Activated T-cell treated with anti-CD3 and anti-CD28 coated beads, Interleukin-2, amount 50 U/mL, for 4 hours (primary cell): ENCODE results near the gene SEZ6L. TPM values are rescaled to one million over a fixed set of nuclear protein-coding genes. Genes with fewer than 3 reads are reported as not detected.
"Not testable (repeated sequence)": the region's sequence is repeated elsewhere in the genome, so short reads cannot be mapped to it uniquely, and the experiment has no call there.

Experiments
- ATAC-seq, 2 donors: fragments of 200-7000 bp; cut with Tn5 transposase; one replicate each; pipeline ENCODE4 v1.10.0; 2021
- DNase-seq: peaks from one replicate; pipeline ENCODE4 v3.0.0-alpha.2; 2020
- H3K27me3 Mint-ChIP-seq: one replicate; pipeline ENCODE4 v1.8.0; 2021; ENCODE audit warnings: low read depth, mixed read lengths
- H3K36me3 Mint-ChIP-seq: one replicate; pipeline ENCODE4 v1.8.0; 2022; ENCODE audit warnings: mixed read lengths; ENCODE audit not compliant: insufficient read depth
- H3K4me1 Mint-ChIP-seq: one replicate; pipeline ENCODE4 v1.8.0; 2021; ENCODE audit warnings: low read depth, mixed read lengths
- H3K4me3 Mint-ChIP-seq: one replicate; pipeline ENCODE4 v1.8.0; 2021; ENCODE audit warnings: mild to moderate bottlenecking, moderate library complexity, mixed read lengths
- H3K9me3 Mint-ChIP-seq: one replicate; pipeline ENCODE4 v1.8.0; 2021; ENCODE audit warnings: mixed read lengths
- total RNA-seq, 3 donors: library from RNA; stranded (reverse); gene quantifications; one replicate each; pipeline ENCODE4 v1.2.1, GENCODE V29; 2021

SEZ6L gene
- total RNA-seq, 3 donors from 2014 or later, result not detected

DNA sequence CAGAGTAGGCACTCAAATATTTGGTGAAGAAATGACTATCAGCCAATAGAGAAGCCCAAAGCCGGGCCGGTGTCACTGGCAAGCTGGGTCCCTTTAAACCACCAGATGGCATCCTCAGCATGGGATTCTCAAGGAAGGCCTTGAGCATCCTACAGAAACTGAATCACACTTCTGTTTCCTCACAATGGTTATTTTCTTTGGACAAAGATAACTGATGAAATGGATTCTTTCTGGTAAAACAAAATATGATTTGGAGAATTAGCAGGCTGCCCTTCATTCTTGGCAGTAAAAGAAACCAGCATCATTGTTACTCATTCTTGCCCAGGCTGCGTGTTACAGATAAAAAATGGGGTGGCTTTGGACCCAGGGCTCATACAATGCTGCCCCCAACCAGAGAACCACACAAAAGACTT is 229.5 kb downstream of the SEZ6L start:
- ATAC-seq (peak; percentile 63 to 82), DNase-seq (peak; percentile 30)
- Mint-ChIP-seq H3K4me1 (no peaks in the 10 kb centered on the region), H3K9me3 (no peaks in the 10 kb centered on the region), H3K4me3 (no peak overlapping the region), H3K36me3 (no peaks in the 10 kb centered on the region), H3K27me3 (peaks cover 10% of the 10 kb centered on the region)

DNA sequence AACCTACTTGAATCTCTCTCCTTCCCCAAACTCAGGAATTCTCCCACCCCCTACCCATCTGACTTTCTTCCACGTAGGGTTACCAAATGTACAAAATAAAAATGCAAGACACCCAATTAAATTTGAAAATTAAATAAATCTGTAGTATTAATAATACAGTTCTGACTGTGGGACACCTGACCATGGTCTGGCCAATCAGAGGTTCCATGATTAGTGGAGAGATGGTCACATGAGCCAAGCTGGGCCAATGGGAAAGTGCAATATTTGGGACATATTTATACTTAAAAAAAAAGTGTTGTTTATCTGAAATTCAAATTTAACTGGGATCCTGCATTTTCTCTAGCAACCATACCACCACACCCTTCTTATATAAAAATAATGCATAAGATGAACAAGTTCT is 230.0 kb downstream of the SEZ6L start:
- Mint-ChIP-seq H3K9me3 (no peaks in the 10 kb centered on the region), H3K27me3 (peaks cover 9% of the 10 kb centered on the region), H3K36me3 (no peaks in the 10 kb centered on the region), H3K4me3 (no peak overlapping the region), H3K4me1 (peaks cover 2% of the 10 kb centered on the region)
- ATAC-seq (no peak), DNase-seq (no peak)

DNA sequence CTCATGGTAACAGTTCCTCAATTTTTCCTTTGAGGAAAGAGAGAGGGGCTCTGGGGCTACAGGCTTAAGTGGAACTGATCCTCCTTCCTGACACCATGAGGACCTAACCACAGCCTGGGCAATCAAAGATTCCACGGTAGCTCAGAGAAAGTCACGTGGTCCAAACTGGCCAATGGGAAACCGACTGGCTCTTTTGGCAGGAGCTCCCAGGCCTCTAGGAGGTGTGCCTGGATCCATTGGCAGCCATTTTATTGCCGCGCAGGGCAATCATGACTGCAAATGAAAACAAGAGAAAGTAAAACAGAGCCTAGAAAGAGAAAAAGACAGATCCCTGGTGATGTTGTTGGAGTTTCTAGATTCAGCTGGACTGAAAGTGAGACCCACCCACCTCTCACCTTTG is 232.5 kb downstream of the SEZ6L start:
- peaks cover 15% of the 10 kb centered on the region for H3K27me3 Mint-ChIP-seq
- H3K36me3 Mint-ChIP-seq, result no peaks in the 10 kb centered on the region
- H3K9me3 Mint-ChIP-seq, result no peaks in the 10 kb centered on the region
- H3K4me1 Mint-ChIP-seq, result peaks cover 8% of the 10 kb centered on the region
- no peak overlapping the region for H3K4me3 Mint-ChIP-seq
- DNase-seq (no peak), ATAC-seq (no peak)

DNA sequence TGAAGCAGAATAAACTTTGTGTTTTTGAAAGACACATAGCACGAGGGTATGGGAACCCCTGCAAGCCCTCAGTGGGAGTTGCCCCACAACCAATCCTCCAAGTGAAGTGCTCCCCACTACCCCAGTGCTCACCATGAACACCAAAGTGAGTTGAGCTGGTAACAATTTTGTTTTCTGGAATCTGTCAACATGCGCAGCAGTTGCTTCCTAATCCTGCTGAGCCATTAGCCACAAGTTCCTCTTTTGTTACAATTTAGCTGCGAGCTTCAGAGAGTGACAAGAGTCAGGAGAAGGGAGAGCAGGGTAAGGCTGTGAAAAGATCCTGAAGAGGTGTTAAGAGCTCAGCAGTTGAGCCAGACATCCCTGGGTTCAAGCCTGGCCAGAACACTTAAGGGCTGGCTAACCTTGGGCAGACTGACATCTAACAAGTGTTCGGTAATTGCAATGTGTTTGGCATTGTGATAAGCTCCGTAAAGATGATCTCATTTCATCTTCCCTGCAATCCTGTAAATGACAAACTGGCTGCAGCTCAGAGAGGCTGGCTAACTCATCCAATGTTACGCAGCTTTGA is 235.7 kb downstream of the SEZ6L start:
- Mint-ChIP-seq H3K9me3 (no peaks in the 10 kb centered on the region), H3K4me3 (no peak overlapping the region), H3K27me3 (peaks cover 22% of the 10 kb centered on the region), H3K36me3 (no peaks in the 10 kb centered on the region), H3K4me1 (peaks cover 8% of the 10 kb centered on the region)
- ATAC-seq (no peak), DNase-seq (no peak)

DNA sequence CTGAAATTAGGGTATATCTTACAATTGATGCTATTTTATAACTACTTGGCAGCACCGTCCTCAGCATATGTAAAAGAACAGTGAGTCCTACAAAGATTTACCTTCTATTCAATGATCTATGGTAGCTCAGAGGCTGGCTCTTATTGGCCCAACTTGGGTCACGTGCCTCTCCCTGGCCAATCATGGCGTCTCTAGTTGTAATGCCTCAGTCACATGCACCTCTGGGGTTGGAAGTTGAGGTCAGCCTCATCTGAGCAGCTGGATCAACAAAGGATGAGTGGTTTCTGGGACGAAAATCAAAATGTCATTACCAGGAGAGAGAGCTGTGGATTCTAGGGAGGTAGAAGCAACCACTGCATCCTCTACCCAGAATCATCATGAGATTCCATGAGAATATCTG is 236.9 kb downstream of the SEZ6L start:
- DNase-seq, result no peak
- no peaks in the 10 kb centered on the region for H3K36me3 Mint-ChIP-seq

DNA sequence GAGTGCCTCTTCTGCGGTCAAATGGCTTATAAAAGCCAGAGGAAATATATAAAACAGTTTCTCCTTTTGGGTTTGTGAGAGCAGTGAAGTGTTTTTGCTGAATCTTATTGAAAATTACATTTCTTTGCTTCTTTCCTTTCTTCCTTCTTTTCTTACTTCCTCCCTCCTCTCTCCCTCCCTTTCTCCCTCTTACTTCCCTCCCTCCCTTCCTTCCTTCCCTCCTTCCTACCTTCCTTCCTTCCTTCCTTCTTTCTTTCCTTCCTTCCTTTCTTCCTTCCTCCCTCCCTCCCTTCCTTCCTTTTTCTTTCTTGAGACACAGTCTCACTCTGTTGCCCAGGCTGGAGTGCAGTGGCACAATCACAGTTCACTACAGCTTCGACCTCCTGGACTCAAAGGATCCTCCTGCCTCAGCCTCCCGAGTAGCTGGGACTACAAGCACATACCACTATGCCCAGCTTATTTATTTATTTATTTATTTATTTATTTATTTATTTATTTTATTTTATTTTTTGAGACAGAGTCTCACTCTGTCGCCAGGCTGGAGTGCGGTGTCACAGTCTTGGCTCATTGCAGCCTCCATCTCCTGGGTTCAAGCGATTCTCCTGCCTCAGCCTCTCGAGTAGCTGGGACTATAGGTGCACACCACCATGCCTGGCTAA is 239.4 kb downstream of the SEZ6L start:
- not testable (repeated sequence) for DNase-seq, ATAC-seq, H3K9me3 Mint-ChIP-seq, H3K4me1 Mint-ChIP-seq, H3K4me3 Mint-ChIP-seq, H3K36me3 Mint-ChIP-seq
- peaks cover 15% of the 10 kb centered on the region for H3K27me3 Mint-ChIP-seq

More for the DNA sequence above, 236.9 kb downstream of the SEZ6L start:
- Mint-ChIP-seq H3K9me3 (no peaks in the 10 kb centered on the region), H3K4me1 (peaks cover 8% of the 10 kb centered on the region), H3K4me3 (no peak overlapping the region), H3K27me3 (peaks cover 24% of the 10 kb centered on the region)
- no peak for ATAC-seq

DNA sequence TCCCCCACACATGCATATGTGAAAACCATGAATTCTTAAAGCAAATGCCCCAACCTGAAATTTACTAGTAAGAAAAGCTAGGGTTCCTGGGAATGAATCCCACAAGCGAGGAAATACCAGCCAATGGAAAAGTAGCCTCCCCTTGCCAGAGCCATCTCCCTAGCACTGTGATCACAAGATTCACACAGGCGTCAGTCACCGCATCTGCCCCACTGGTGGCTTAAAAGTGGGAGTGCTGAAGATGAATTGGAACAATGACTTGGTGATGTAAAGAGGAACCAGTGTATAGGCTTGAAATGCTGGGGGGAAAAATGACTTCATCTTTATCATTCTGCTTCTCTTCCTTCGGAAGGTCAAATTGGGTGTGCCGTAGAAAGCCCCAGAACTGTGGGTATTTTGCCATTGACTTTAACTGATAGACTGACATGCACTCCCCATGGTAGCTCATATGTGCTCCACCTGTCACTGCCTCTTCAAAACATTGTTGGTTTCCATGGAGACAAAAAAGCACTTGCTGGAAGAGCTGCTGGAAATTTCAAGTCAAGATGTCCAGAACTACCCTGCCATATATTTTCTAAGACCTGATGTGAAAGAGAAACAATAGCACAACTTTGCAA is 240.6 kb downstream of the SEZ6L start:
- Mint-ChIP-seq H3K9me3 (no peaks in the 10 kb centered on the region), H3K4me1 (peaks cover under 1% of the 10 kb centered on the region), H3K36me3 (no peaks in the 10 kb centered on the region), H3K27me3 (peaks cover 15% of the 10 kb centered on the region), H3K4me3 (no peak overlapping the region)
- ATAC-seq (no peak), DNase-seq (no peak)

DNA sequence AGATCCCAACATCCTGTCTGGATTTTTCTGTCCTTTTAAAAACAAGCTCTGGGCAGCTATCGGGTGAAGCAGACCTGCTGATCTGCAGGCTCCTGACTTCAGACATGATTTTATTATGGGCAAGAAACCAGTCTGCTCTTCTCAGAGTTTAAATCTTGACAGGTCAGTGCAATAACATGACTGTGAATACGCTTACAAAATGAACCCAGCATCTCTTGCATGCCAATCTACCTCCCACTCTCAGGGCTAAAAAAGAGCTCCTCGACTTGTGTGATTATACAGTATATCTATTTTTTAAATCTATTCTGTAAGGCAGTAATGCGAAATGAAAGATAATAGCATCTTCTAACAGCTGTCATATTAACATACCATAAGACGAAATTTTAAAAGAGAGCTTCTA is 241.1 kb downstream of the SEZ6L start:
- Mint-ChIP-seq H3K9me3 (no peaks in the 10 kb centered on the region), H3K4me1 (no peaks in the 10 kb centered on the region), H3K36me3 (no peaks in the 10 kb centered on the region), H3K4me3 (no peak overlapping the region), H3K27me3 (peaks cover 11% of the 10 kb centered on the region)
- DNase-seq (no peak), ATAC-seq (no peak)

DNA sequence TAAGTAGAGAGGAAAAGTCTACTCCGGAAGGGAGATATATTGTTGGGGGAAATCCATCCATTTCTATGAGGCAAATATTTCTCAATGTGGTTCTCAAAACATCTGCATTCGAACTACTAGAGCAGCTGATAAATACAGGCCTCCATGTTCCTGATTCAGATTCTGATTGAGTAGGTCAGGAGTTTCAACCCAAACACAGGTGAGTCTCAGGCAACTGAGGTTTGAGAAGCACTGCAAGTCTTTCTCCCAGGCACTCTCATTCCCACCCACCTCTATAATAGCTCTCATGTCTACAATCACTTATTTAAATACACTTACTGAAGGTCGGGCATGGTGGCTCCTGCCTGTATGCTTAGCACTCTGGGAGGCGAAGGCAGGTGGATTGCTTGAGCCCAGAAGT is 245.1 kb downstream of the SEZ6L start:
- Mint-ChIP-seq H3K27me3 (peaks cover 15% of the 10 kb centered on the region), H3K4me1 (no peaks in the 10 kb centered on the region), H3K4me3 (no peak overlapping the region), H3K36me3 (no peaks in the 10 kb centered on the region), H3K9me3 (no peaks in the 10 kb centered on the region)
- ATAC-seq (peak in 1 of 2 donors; percentile 32), DNase-seq (no peak)

DNA sequence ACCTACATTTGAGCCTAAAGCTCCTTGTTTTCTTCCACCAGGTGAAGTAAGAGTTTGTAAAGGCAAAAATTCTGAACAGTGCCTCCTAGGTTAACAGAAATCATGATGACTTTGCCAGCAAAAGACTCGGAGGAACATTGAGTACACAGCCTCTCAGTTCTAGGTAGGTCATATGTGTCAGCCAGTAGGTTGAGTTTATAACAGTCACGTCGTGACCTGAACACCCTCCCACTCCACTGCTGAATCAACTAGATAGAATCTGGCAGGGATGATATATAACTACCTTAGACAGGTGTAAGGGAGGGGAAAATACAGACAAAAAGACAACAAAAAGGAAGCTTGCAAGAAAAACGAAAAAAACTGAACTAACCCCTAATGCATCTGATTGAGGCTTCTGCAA is 247.0 kb downstream of the SEZ6L start:
- Mint-ChIP-seq H3K27me3 (peaks cover 14% of the 10 kb centered on the region), H3K9me3 (no peaks in the 10 kb centered on the region), H3K36me3 (no peaks in the 10 kb centered on the region), H3K4me1 (no peaks in the 10 kb centered on the region), H3K4me3 (no peak overlapping the region)
- no peak for DNase-seq
- ATAC-seq, result no peak

DNA sequence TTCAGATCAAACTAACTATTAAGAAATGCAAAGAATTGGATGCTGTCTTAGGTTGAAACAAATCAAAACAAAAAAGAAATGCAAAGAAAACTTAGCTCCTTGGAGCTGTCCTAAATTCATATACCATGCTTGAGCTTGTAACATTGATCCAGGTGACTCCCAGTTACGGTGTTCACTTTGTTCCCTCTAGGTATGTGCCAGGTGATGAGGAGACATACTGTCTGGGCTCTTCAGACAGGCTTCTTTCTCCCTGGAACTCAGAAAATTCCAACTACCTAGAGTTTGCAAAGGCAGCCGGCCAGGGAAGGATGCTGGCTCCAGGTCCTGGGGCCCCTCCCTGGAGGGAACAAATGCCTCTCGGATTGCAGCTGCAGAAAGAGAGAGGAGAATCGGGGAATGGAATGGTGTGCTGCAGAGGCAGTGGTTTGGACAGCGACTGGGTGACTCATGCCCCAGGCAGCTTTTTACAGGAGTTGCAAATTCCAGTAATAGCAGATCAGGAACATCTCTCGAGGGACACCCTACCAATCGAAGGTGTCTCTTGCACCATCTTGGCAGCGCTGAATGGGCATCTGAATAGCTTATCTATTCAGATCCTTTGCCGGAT is 247.5 kb downstream of the SEZ6L start:
- DNase-seq (no peak), ATAC-seq (no peak)
- H3K9me3 Mint-ChIP-seq, result no peaks in the 10 kb centered on the region
- no peaks in the 10 kb centered on the region for H3K36me3 Mint-ChIP-seq
- peaks cover 14% of the 10 kb centered on the region for H3K27me3 Mint-ChIP-seq
- no peak overlapping the region for H3K4me3 Mint-ChIP-seq
- H3K4me1 Mint-ChIP-seq, result no peaks in the 10 kb centered on the region

DNA sequence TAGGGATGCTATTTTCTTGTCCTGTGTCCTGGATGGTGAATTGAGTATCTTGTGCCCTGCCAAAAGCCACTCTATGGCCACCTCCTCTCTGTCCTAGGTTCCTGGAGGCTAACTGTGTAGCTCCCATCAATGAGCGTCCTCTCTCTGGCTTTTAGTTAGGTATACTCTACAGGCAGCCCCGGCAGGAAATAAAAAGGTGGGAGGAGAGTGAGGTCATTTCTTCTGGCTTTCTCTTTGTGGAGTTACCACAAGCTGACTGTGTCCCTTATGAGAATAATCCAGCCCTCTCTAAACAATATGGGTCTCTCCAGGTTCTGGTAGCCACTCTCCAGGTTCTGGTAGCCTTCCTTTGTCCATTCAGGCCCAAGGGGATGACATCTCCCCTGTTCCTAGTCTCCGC is 248.1 kb downstream of the SEZ6L start:
- Mint-ChIP-seq H3K4me3 (no peak overlapping the region), H3K27me3 (peaks cover 14% of the 10 kb centered on the region), H3K9me3 (no peaks in the 10 kb centered on the region), H3K4me1 (no peaks in the 10 kb centered on the region), H3K36me3 (no peaks in the 10 kb centered on the region)
- no peak for ATAC-seq
- DNase-seq, result no peak

DNA sequence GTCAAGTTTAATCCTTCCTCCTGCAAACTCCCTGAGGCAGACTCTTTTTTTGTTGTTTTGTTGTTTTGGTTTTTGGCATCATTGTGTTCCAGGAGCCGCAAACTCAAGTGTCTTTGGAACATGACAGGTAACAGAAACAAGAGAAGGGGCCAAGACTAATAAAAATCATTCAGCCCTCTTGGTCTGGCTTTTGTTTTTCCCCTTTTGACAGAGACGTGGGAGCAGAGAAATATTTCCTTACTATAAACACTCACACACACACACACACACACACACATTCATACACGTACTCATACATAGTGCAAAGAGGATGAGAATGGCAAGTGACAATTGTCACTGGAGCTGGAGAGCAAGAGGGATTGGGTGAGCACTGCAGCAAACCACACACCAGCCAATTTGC is 249.4 kb downstream of the SEZ6L start:
- Mint-ChIP-seq H3K9me3 (peaks cover 8% of the 10 kb centered on the region), H3K4me3 (no peak overlapping the region), H3K36me3 (no peaks in the 10 kb centered on the region), H3K27me3 (peaks cover 14% of the 10 kb centered on the region), H3K4me1 (no peaks in the 10 kb centered on the region)
- DNase-seq (no peak), ATAC-seq (no peak)

DNA sequence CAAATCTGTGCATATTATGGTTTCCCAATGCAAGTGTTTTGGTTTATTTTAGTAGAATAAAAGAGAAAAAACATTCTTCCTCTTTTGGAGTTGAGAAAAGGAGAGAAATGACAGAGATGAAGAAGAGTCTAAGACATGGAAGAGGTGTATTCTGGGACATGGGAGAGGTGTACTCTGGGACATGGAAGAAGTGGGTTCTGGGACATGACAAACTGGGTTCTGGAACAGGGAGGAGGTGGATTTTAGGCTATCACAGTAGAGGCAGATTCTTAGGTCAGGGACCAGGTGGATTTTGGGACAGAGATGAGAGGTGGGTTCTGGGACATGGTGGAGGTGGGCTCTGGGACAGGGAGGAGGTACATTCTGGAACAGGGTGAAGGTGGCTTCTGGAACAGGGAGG is 257.7 kb downstream of the SEZ6L start:
- ATAC-seq, result no peak
- Mint-ChIP-seq H3K9me3 (peaks cover 8% of the 10 kb centered on the region), H3K27me3 (no peaks in the 10 kb centered on the region), H3K4me1 (peaks cover 37% of the 10 kb centered on the region), H3K4me3 (peak overlapping the region; percentile 62), H3K36me3 (no peaks in the 10 kb centered on the region)
- DNase-seq, result no peak
